ENCODE data around the gene SPEG. TPM values are rescaled to one million over a fixed set of nuclear protein-coding genes. Genes with fewer than 3 reads are reported as not detected.

SPEG gene
- total RNA-seq, 1 experiment from 2014 or later = 56.6 TPM

- no peak overlapping the region for H3K4me3 ChIP-seq (replicated peaks in 1 of 2; ENCODE audit: low read depth in 1 of 2, low read length in 2 of 2)
- H3K4me1 ChIP-seq (ENCODE audit: control insufficient read depth in 1 of 2, insufficient read depth in 2 of 2, low read length in 2 of 2) = peaks cover 36 to 68% of the 10 kb centered on the region in 2 experiments
- intact Hi-C loops (cut with micrococcal nuclease) = no loop called here
- no TSS peak for BruUV-seq (replicated peaks)
- H2AFZ ChIP-seq (ENCODE audit: low read depth, low read length, poor library complexity, severe bottlenecking) = no peak overlapping the region
- ChIA-PET CTCF (interaction anchor here (1.0 to 3.0 kb wide), 9 partner anchors 10 to 116 kb away, joined by 3 to 34 read pairs (median 14); partner anchors contain the start of gene GMPPA), RAD21 (ENCODE audit: low non-redundant PET in 1 of 2, low total read pairs in 2 of 2, uncharacterized antibody in 2 of 2, unreplicated experiment in 2 of 2) (interaction anchor here in 1 of 2 experiments (1.9 kb wide), 1 partner anchor 116 kb away, joined by 8 read pairs; no protein-coding TSS in a partner anchor), POLR2A (no interaction called here)
- H3K9me3 ChIP-seq (ENCODE audit: control insufficient read depth in 1 of 2, insufficient read depth in 1 of 2, low read depth in 1 of 2, low read length in 2 of 2) = no peaks in the 10 kb centered on the region
- TF ChIP-seq YY1 (IDR thresholded peaks at IDR 0.05; ENCODE audit: extremely low read depth, insufficient replicate concordance, low read depth, low read length) (no peak), SRF (IDR thresholded peaks at IDR 0.05; ENCODE audit: low read depth) (no peak), JUND (IDR thresholded peaks at IDR 0.05) (no peak), CBX3 (IDR thresholded peaks at IDR 0.05; ENCODE audit: low read depth) (no peak), REST (IDR thresholded peaks at IDR 0.05; ENCODE audit: low read depth) (no peak)
- TF ChIP-seq, protein P1, sequence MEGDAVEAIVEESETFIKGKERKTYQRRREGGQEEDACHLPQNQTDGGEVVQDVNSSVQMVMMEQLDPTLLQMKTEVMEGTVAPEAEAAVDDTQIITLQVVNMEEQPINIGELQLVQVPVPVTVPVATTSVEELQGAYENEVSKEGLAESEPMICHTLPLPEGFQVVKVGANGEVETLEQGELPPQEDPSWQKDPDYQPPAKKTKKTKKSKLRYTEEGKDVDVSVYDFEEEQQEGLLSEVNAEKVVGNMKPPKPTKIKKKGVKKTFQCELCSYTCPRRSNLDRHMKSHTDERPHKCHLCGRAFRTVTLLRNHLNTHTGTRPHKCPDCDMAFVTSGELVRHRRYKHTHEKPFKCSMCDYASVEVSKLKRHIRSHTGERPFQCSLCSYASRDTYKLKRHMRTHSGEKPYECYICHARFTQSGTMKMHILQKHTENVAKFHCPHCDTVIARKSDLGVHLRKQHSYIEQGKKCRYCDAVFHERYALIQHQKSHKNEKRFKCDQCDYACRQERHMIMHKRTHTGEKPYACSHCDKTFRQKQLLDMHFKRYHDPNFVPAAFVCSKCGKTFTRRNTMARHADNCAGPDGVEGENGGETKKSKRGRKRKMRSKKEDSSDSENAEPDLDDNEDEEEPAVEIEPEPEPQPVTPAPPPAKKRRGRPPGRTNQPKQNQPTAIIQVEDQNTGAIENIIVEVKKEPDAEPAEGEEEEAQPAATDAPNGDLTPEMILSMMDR (IDR thresholded peaks at IDR 0.05 in 2 of 3, conservative IDR thresholded peaks at IDR 0.05 in 1 of 3; ENCODE audit: borderline replicate concordance in 1 of 3, insufficient read depth in 1 of 3, low read depth in 2 of 3, low read length in 2 of 3) = peak in 1 of 3 experiments; percentile 6; a peak in 1 of 6 replicates
- H4K20me1 ChIP-seq (ENCODE audit: insufficient read depth) = no peaks in the 10 kb centered on the region
- no peaks in the 10 kb centered on the region for H3K36me3 ChIP-seq (ENCODE audit: control insufficient read depth in 1 of 2, insufficient read depth in 2 of 2, low read length in 2 of 2)
- peak overlapping the region; percentile 0; the same call in 1 of the 2 replicates for H3K4me2 ChIP-seq (ENCODE audit: low read length)
- no peak overlapping the region for H3K9ac ChIP-seq (ENCODE audit: low read length)
- no peak for DNase-seq (ENCODE audit: low read depth, low spot score)
- H3K27ac ChIP-seq (ENCODE audit: low read depth, low read length) = no peak overlapping the region
- ATAC-seq = no peak
- no peaks in the 10 kb centered on the region for H3K27me3 ChIP-seq (ENCODE audit: insufficient read depth, low read length)
- H3K9me2 ChIP-seq (ENCODE audit: insufficient read depth) = no peaks in the 10 kb centered on the region
- H3K79me2 ChIP-seq (ENCODE audit: insufficient read depth, low read length) = no peaks in the 10 kb centered on the region
Measured at GRCh38 chr2:219519526-219519916, 84.9 kb downstream of the SPEG start.
